HUES6 (cell line): ENCODE results near the gene SRP9.
"Not testable (repeated sequence)": the region's sequence is repeated elsewhere in the genome, so short reads cannot be mapped to it uniquely, and the experiment has no call there.

ENCODE experiments used
- H3K27ac ChIP-seq: 2 replicates; pipeline ENCODE4 v1.7.0; 2013; ENCODE audit warnings: low read depth, mild to moderate bottlenecking, low read length, inconsistent platforms
- H3K27me3 ChIP-seq: 2 replicates; pipeline ENCODE4 v1.6.1; 2013; ENCODE audit warnings: low read length; ENCODE audit not compliant: control insufficient read depth, insufficient read depth
- H3K36me3 ChIP-seq: 2 replicates; pipeline ENCODE4 v1.6.1; 2013; ENCODE audit warnings: low read length; ENCODE audit not compliant: control insufficient read depth, insufficient read depth
- H3K4me1 ChIP-seq: 2 replicates; pipeline ENCODE4 v1.6.1; 2013; ENCODE audit warnings: low read length; ENCODE audit not compliant: control insufficient read depth, insufficient read depth
- H3K4me3 ChIP-seq: 2 replicates; pipeline ENCODE4 v1.5.1; 2013; ENCODE audit warnings: low read depth, low read length
- H3K9ac ChIP-seq: one replicate; pipeline ENCODE4 v1.6.1; 2013; ENCODE audit warnings: mild to moderate bottlenecking, low read length
- H3K9me3 ChIP-seq: 2 replicates; pipeline ENCODE4 v1.6.1; 2013; ENCODE audit warnings: low read depth, low read length; ENCODE audit not compliant: control insufficient read depth, insufficient read depth

Gene SRP9

DNA sequence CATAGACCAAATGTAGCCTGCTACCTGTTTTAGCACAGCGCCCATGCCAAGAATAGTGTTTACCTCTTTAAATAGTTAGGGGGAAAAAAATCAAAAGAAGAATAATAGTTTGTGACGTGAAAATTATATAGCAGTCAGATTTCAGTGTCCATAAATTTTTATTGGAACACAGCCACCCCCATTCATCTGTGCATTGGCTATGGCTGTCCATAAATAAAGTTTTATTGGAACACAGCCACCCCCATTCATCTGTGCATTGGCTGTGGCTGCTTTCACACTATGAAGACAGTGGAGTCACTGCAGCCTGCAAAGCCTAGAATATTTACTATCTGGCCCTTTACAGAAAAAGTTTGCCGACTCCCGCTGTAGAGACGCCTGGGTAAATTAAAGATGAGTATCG is 53.2 kb downstream of the SRP9 start:
- peaks cover 12% of the 10 kb centered on the region for H3K4me1 ChIP-seq
- no peak overlapping the region for H3K27ac ChIP-seq
- H3K4me3 ChIP-seq: no peak overlapping the region
- H3K9me3 ChIP-seq: no peaks in the 10 kb centered on the region
- H3K9ac ChIP-seq: no peak overlapping the region
- peaks cover 53% of the 10 kb centered on the region for H3K36me3 ChIP-seq
- H3K27me3 ChIP-seq: no peaks in the 10 kb centered on the region

DNA sequence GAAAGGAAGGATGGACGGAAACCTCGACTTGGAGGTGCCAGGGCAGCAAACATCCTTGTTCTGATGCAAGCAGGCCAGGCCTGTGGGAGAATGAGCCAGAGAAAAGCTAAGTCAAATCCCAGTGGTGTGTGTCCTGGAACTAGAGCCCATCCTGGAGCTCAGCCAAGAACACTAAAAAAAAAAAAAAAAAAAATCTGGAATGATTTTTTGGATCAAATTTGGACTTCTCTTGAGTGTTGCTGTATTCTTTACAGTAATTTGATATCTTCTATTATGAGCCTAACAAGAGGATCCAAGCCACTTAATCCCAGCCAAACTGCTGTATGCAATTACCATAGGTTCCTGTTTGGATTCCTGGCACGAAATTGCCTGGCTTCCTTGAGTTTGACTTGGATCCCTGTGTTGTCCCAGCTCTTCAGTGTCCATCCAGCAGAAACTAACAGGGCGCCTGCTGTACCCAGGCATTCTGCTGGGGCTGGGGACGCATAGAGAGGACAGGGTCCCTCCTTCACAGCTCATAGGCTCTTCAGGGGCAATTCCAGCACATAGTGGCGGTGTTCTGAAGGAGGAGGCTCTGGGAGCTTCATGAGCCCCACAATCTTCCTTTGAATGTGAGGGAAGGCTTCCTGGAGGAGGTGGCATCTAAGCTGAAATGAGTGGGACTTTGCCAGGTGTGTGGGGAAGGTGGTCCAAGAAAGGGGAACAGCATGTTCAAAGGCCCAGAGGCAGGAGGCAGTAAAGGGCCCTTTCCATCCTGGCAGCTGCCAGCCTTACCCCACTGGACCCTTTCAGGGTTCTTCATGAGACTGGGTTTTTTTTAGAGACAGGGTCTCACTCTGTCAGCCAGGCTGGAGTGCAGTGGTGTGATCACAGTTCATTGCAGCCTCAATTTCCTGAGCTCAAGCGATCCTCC is 57.0 kb downstream of the SRP9 start:
- Histone ChIP-seq H3K27ac (no peak overlapping the region), H3K9me3 (no peaks in the 10 kb centered on the region)

DNA sequence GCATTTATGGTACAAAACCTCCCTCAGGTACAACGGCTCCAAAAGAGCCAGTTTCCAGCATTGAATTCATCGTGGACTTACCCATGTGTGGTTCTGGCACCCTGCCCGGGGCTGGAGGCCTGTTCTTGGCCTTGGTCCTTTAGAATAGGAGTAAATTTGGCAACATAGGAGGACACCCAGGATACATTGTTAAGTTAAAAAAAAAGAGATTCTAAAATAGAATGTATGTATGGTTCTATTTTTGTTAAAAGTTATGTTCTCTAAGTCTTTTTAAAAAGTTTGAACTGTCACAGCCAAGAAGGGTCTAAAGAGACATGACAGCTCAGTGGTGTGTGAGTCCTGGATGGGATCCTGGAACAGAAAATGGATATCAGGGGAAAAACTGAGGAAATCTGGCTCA is 58.2 kb downstream of the SRP9 start:
- no peak overlapping the region for H3K9ac ChIP-seq

More for the DNA sequence above, 57.0 kb downstream of the SRP9 start:
- Histone ChIP-seq H3K9ac (no peak overlapping the region), H3K27me3 (no peaks in the 10 kb centered on the region), H3K4me1 (no peaks in the 10 kb centered on the region), H3K36me3 (peaks cover 66% of the 10 kb centered on the region), H3K4me3 (no peak overlapping the region)

DNA sequence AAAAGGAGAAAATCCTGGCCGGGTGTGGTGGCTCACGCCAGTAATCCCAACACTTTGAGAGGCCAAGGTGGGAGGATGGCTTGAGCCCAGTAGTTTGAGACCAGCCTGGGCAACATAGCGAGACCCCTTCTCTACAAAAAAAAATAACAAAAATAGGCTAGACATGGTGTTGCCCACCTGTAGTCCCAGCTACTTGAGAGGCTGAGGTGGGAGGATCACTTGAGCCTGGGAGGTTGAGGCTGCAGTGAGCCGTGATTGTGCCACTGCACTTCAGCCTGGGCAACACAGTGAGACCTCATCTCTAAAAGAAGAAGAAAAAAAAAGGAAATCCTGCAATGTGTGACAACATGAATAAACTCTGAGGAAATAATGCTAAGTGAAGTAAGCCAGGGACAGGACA is 58.7 kb downstream of the SRP9 start:
- H3K4me1 ChIP-seq, H3K27ac ChIP-seq, H3K4me3 ChIP-seq, H3K9me3 ChIP-seq, H3K27me3 ChIP-seq, H3K9ac ChIP-seq: not testable (repeated sequence)
- peaks cover 68% of the 10 kb centered on the region for H3K36me3 ChIP-seq

More for the DNA sequence above, 58.2 kb downstream of the SRP9 start:
- Histone ChIP-seq H3K9me3 (no peaks in the 10 kb centered on the region), H3K4me1 (no peaks in the 10 kb centered on the region), H3K36me3 (peaks cover 69% of the 10 kb centered on the region), H3K27me3 (no peaks in the 10 kb centered on the region), H3K4me3 (no peak overlapping the region), H3K27ac (no peak overlapping the region)

DNA sequence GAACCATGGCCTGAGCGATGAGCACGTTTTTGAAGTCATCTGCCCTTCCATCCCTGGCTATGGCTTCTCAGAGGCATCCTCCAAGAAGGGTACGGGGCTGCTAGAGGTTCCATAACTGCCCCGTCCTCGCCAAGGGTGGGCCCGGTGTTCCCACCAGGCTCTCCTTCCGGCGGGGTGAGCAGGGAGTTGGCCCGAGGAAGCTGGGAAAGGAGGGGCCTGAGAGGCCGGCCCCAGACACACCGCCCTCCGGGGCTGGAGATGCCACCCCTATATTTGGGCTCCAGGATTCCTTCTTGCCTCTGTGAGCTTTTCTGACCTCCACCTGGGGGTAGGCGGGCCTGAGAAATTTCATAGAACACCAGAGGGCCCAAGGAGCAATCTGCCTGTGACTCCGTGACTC is 61.2 kb downstream of the SRP9 start:
- H3K9me3 ChIP-seq: no peaks in the 10 kb centered on the region
- no peaks in the 10 kb centered on the region for H3K27me3 ChIP-seq
- no peaks in the 10 kb centered on the region for H3K4me1 ChIP-seq
- no peak overlapping the region for H3K9ac ChIP-seq
- H3K36me3 ChIP-seq: peaks cover 68% of the 10 kb centered on the region
- no peak overlapping the region for H3K27ac ChIP-seq
- no peak overlapping the region for H3K4me3 ChIP-seq
